Nucleus accumbens (tissue), 56 donors: Measurements from ENCODE around the gene RAB35.

Experiments used
- DNase-seq, 56 donors: peaks; one replicate each; lab custom pipeline; 2025; lab: John Stamatoyannopoulos, UW

RAB35 gene

GRCh38 chr12:120110550-120111501 is 5.7 kb downstream of the RAB35 start:
- DNase-seq = peak in 28 of 56 donors; percentile 5 to 53 (median 24)

GRCh38 chr12:120109570-120110267 is 6.8 kb downstream of the RAB35 start:
- DNase-seq = no peak

- no peak for DNase-seq
Measured at GRCh38 chr12:120106151-120106550, 10.4 kb downstream of the RAB35 start.

GRCh38 chr12:120103371-120103770 is 13.2 kb downstream of the RAB35 start:
- DNase-seq = no peak

- DNase-seq = no peak
Measured at GRCh38 chr12:120103044-120103338, 13.6 kb downstream of the RAB35 start.

GRCh38 chr12:120102189-120103043 is 14.1 kb downstream of the RAB35 start:
- peak in 1 of 56 donors; percentile 3 for DNase-seq

- no peak for DNase-seq
Measured at GRCh38 chr12:120101617-120102016, 14.9 kb downstream of the RAB35 start.

- DNase-seq = no peak
Measured at GRCh38 chr12:120101182-120101581, 15.4 kb downstream of the RAB35 start.

GRCh38 chr12:120100630-120101029 is 15.9 kb downstream of the RAB35 start:
- peak in 55 of 56 donors; percentile 4 to 91 (median 69) for DNase-seq

GRCh38 chr12:120099738-120100137 is 16.8 kb downstream of the RAB35 start:
- DNase-seq = no peak

- DNase-seq = no peak
Measured at GRCh38 chr12:120098756-120099470, 17.6 kb downstream of the RAB35 start.

- no peak for DNase-seq
Measured at GRCh38 chr12:120096671-120097202, 19.8 kb downstream of the RAB35 start.

GRCh38 chr12:120095736-120096135 is 20.8 kb downstream of the RAB35 start:
- DNase-seq = no peak

GRCh38 chr12:120095331-120095730 is 21.2 kb downstream of the RAB35 start:
- no peak for DNase-seq

- peak in 19 of 56 donors; percentile 8 to 41 (median 25) for DNase-seq
Measured at GRCh38 chr12:120094485-120094884, 22.1 kb downstream of the RAB35 start.

- DNase-seq = peak in 4 of 56 donors; percentile 6 to 12 (median 11)
Measured at GRCh38 chr12:120093592-120094355, 22.8 kb downstream of the RAB35 start.

GRCh38 chr12:120093336-120093591 is 23.3 kb downstream of the RAB35 start:
- DNase-seq = no peak

GRCh38 chr12:120092551-120093335 is 23.8 kb downstream of the RAB35 start:
- no peak for DNase-seq
